ENCODE data around the gene CCDC196.

GRCh38 chr14:66459603-66460002, 26.6 kb upstream of the CCDC196 start:
- TF ChIP-seq CTCF (IDR thresholded peaks at IDR 0.05; ENCODE audit: insufficient read depth, low read length, poor library complexity, severe bottlenecking) (no peak), EZH2phosphoT487 (conservative IDR thresholded peaks at IDR 0.05; ENCODE audit: low read length) (no peak)

Data from SU-DHL-6 (cell line).